GM10248 (cell line): Measurements from ENCODE around the gene SLC7A8.

Source experiments
- CTCF ChIA-PET: fragments of 300-600 bp; sonication (Branson Sonifier 250); formaldehyde crosslinking; extraction: SDS; loops from one replicate; lab custom pipeline; 2021; ENCODE audit warnings: antibody characterized with exemption; lab: Yijun Ruan, JAX
- POLR2A ChIA-PET: fragments of 350-650 bp; sonication (Branson Sonifier 250); formaldehyde crosslinking; extraction: SDS; loops from one replicate; lab custom pipeline; 2020; ENCODE audit warnings: antibody characterized with exemption; lab: Yijun Ruan, JAX
- DNase-seq: peaks from one replicate; pipeline ENCODE4 v3.0.0; 2012; ENCODE audit errors: extremely low spot score
- CTCF ChIP-seq: IDR thresholded peaks from 2 replicates; pipeline ENCODE4 v1.5.1; 2012; ENCODE audit warnings: mild to moderate bottlenecking, low read depth; ENCODE audit errors: extremely low read depth, missing control alignments, control extremely low read depth

Gene SLC7A8

GRCh38 chr14:23077962-23078361 is 105.5 kb downstream of the SLC7A8 start:
- no peak for TF ChIP-seq CTCF
- POLR2A ChIA-PET, result no interaction called here

GRCh38 chr14:23076785-23077408 is 106.6 kb downstream of the SLC7A8 start:
- ChIA-PET POLR2A (interaction anchor here (0.8 kb wide), 1 partner anchor 18 kb away, joined by 3 read pairs; the partner anchor contains the start of genes ACIN1 and C14orf119), CTCF (interaction anchor here (0.8 to 8.1 kb wide), 30 partner anchors 8 to 506 kb away, joined by 3 to 79 read pairs (median 5); partner anchors contain the start of genes ACIN1, AJUBA, C14orf119 and CDH24)
- TF ChIP-seq CTCF, result peak; percentile 47
- DNase-seq, result no peak

More at GRCh38 chr14:23077962-23078361, 105.5 kb downstream of the SLC7A8 start:
- no peak for DNase-seq
- CTCF ChIA-PET, result interaction anchor here (1.1 to 8.1 kb wide), 19 partner anchors 8 to 507 kb away, joined by 3 to 79 read pairs (median 8); partner anchors contain the start of genes ACIN1, AJUBA, C14orf119 and CDH24
